ENCODE measurements around the gene NWD2.

DNA sequence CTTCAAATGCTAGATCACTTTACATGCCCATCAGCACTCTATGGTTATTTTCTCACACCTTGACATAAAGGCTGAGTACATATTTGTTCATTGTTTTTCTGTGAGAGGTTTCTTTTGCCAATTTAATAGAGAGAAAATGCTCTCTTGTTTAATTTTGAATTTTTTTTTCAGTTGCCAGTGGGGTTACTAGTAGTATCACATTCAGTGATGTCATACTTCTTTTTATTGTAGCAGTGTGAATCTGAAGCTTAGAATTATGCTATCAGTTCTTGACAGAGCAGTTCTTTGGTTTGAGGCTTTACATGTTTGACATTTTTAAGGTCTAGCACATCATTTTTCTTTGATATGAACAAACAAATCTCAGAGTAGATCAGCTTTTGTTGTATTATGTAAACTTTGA, 185.4 kb downstream of the NWD2 start:
- TF ChIP-seq CTCF (IDR thresholded peaks at IDR 0.05) = no peak
- no peak for TF ChIP-seq POLR2A (IDR thresholded peaks at IDR 0.05)
